Measurements from ENCODE around the gene MS4A1. TPM values are rescaled to one million over a fixed set of nuclear protein-coding genes. Genes with fewer than 3 reads are reported as not detected.
A peak's percentile ranks its signal among the peaks of the same experiment; 100 is the strongest.

Gene MS4A1
- total RNA-seq, 1 experiment from 2014 or later = not detected

DNA sequence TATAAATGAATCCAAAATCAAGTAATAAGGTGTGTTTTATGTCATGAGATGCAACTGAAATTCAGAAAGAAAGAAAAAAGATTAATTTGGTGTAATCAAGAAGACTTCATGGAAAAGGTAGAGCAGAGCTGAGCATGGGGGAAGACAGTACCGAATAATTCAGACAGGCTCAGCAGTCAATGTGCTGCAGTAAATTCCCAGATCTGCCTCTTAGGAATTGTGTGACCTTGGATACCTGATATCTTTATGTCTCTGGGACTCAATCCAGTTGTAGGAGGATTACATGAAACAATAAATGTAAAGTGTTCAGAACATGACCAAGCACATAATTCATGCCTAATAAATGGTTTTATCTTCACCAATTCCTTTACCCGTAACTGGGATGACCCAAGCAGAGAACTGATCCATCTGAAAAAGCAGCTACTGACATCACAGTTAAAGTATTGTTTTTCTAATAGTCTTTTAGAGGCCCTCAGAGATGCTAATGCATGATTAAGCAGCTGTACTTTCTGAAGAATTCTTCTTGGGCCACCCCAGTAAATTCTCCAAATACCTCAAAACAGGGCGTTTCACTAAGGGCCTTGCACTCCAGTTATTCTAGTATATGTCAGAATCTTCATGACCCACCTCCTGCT is 44.7 kb downstream of the MS4A1 start:
- no peaks in the 10 kb centered on the region for H3K27me3 Mint-ChIP-seq (ENCODE audit: low read depth)
- peak overlapping the region; percentile 97 for H3K27ac ChIP-seq (ENCODE audit: insufficient read length, low read depth, low read length)

More for the DNA sequence above, 44.7 kb downstream of the MS4A1 start:
- peaks cover 0 to 8% (median 5%) of the 10 kb centered on the region in 3 experiments; a peak in 4 of 7 replicates for H3K36me3 Mint-ChIP-seq (ENCODE audit: insufficient read depth in 1 of 3, low read depth in 3 of 3)
- H2AFZ ChIP-seq (ENCODE audit: low read length) = no peak overlapping the region
- TF ChIP-seq, protein P1, sequence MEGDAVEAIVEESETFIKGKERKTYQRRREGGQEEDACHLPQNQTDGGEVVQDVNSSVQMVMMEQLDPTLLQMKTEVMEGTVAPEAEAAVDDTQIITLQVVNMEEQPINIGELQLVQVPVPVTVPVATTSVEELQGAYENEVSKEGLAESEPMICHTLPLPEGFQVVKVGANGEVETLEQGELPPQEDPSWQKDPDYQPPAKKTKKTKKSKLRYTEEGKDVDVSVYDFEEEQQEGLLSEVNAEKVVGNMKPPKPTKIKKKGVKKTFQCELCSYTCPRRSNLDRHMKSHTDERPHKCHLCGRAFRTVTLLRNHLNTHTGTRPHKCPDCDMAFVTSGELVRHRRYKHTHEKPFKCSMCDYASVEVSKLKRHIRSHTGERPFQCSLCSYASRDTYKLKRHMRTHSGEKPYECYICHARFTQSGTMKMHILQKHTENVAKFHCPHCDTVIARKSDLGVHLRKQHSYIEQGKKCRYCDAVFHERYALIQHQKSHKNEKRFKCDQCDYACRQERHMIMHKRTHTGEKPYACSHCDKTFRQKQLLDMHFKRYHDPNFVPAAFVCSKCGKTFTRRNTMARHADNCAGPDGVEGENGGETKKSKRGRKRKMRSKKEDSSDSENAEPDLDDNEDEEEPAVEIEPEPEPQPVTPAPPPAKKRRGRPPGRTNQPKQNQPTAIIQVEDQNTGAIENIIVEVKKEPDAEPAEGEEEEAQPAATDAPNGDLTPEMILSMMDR (conservative IDR thresholded peaks at IDR 0.05) = no peak
- H2AK5ac ChIP-seq (ENCODE audit: insufficient read length, low read length) = no peak overlapping the region
- peaks cover 3% of the 10 kb centered on the region; the same call in 1 of the 2 replicates for H3K4me1 ChIP-seq (ENCODE audit: insufficient read depth, low read length)
- no peak overlapping the region for H3K4ac ChIP-seq (ENCODE audit: low read depth, low read length)
- H3K4me2 ChIP-seq (ENCODE audit: insufficient read depth, insufficient read length, low read length) = peak overlapping the region; percentile 17
- no peak overlapping the region for H3T11ph ChIP-seq (ENCODE audit: low read length)
- H2BK120ac ChIP-seq (ENCODE audit: low read depth, low read length, poor library complexity, severe bottlenecking) = peak overlapping the region; percentile 69
- H2BK5ac ChIP-seq (ENCODE audit: insufficient read length, low read length) = peak overlapping the region; percentile 69
- no peaks in the 10 kb centered on the region for H3K23me2 ChIP-seq (ENCODE audit: insufficient read length, low read depth, low read length, poor library complexity, severe bottlenecking)
- no peak for DNase-seq
- no peak overlapping the region for H4K5ac ChIP-seq (ENCODE audit: insufficient read length, low read depth, low read length)
- no peak overlapping the region for H3K14ac ChIP-seq (ENCODE audit: insufficient read depth, low read length)
- no peak overlapping the region for H4K91ac ChIP-seq (ENCODE audit: insufficient read length, low read depth, low read length)
- no peak overlapping the region for H3K56ac ChIP-seq (ENCODE audit: insufficient read length, low read depth, low read length)
- WGBS (ENCODE audit: extremely low coverage, insufficient read length, low lambda C conversion rate) = no CpG with 5 or more reads among the region's 3 CpGs
- no peaks in the 10 kb centered on the region for H3K9me3 ChIP-seq (ENCODE audit: control insufficient read depth, low read depth, low read length)
- H3K79me2 ChIP-seq (ENCODE audit: insufficient read depth, low read length) = no peaks in the 10 kb centered on the region
- H3K4me1 Mint-ChIP-seq = peaks cover 54 to 58% of the 10 kb centered on the region in 2 experiments
- no peak overlapping the region for H3K9ac ChIP-seq (ENCODE audit: extremely low read depth, insufficient read length, low read length)
- no peaks in the 10 kb centered on the region for H3K79me1 ChIP-seq (ENCODE audit: insufficient read depth, low read depth, low read length, poor library complexity, severe bottlenecking)
- no peaks in the 10 kb centered on the region for H4K20me1 ChIP-seq (ENCODE audit: control insufficient read depth, insufficient read depth, insufficient read length)
- peaks cover 3 to 6% of the 10 kb centered on the region in 2 experiments; a peak in 3 of 5 replicates for H3K9me3 Mint-ChIP-seq
- no peak overlapping the region for H3K23ac ChIP-seq (ENCODE audit: insufficient read length, low read depth, low read length)
- peak overlapping the region; percentile 86 for H2BK20ac ChIP-seq (ENCODE audit: low read depth, low read length, poor library complexity, severe bottlenecking)
- H3K4me3 Mint-ChIP-seq = no peak overlapping the region
- no peak overlapping the region for H4K8ac ChIP-seq (replicated peaks; ENCODE audit: insufficient read length, low read depth, low read length)
- no peak overlapping the region for H2BK12ac ChIP-seq (ENCODE audit: insufficient read length, low read depth, low read length)
- no peak overlapping the region for H2BK15ac ChIP-seq (ENCODE audit: low read depth, low read length)
- H3K18ac ChIP-seq (ENCODE audit: insufficient read length, low read depth, low read length) = no peak overlapping the region
- H3K27ac Mint-ChIP-seq = peak overlapping the region; percentile 90 to 98 (median 90); a peak in 6 of 7 replicates
- H3K27me3 ChIP-seq (ENCODE audit: insufficient read depth, low read length) = no peaks in the 10 kb centered on the region

Data from H9 (cell line).